ENCODE data around the gene MGAT5. TPM values are rescaled to one million over a fixed set of nuclear protein-coding genes. Genes with fewer than 3 reads are reported as not detected.

MGAT5 gene
- total RNA-seq, 6 donors from 2014 or later = 25.3 to 65.5 (median 41.3) TPM

DNA sequence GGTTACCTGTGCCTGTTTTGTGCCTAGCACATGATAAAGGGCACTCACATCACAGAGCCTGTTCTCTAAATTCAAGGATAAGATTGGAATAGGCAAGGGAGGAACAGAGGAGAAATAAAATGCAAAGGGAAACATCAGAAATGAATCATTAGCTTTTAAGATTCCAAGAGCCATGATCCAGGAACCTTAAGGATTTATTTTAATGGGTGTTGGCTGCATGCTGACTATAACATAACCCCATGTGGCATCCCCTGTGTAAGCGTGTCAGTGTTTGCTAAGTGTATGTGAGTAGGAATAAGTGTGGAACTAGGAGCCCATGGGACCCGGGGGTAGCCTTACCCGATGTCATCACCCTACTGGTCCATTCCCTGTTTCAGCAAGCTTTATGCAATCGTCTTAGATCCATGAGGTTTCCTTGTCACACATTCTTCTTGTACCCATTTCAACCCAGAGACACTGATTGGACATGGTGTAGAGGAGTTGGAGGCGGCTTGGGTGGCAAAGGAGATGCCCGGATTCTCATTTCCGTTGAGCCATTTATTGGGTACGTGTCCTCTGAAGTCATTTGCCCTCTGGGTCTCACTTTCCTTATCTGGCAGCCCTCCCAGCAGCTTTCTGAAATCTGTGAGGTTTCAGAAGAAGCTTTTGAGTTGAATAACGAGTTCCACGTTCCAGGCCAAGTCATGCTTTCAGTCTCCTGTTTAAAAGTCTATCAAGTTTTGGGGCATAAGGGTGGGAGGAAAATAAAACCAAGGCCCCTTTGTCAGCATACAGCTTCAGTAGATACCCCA lies 117.0 kb downstream of the MGAT5 start:
- no peaks in the 10 kb centered on the region for H3K9me3 ChIP-seq
- 84 to 86% methylated on average over 10 of the region's 10 CpGs for WGBS, 2 donors
- H3K4me3 ChIP-seq = no peak overlapping the region
- peaks cover 0 to 8% (median 5%) of the 10 kb centered on the region in 4 donors for H3K4me1 ChIP-seq
- H3K27me3 ChIP-seq = no peaks in the 10 kb centered on the region
- no peak for TF ChIP-seq POLR2A (IDR thresholded peaks at IDR 0.05)
- DNase-seq = no peak
- peaks cover 0 to 4% (median 1%) of the 10 kb centered on the region in 4 donors for H3K36me3 ChIP-seq
- ATAC-seq (ENCODE audit: low FRiP score in 2 of 2) = no peak
- no peak overlapping the region for H3K27ac ChIP-seq

DNA sequence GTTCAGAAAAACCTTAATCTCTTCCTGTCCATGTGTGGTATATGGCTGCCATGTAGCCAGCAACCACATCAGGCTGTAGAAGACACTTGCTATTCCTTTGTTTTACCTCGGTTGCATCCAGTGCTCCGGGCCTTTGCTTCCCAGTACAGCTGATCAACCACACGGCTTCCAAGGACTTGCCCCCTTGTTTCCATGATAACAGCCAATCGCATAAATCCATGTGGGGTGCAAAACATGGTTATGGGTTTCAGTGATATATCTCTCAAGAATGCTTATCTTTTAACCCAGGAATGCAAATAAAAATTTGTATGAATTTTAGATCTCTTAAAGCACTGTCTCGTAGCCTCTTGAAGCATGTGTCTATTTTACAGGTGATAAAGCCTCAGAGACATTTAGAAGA lies 118.3 kb downstream of the MGAT5 start:
- Histone ChIP-seq H3K27me3 (no peaks in the 10 kb centered on the region), H3K4me3 (no peak overlapping the region), H3K27ac (peak overlapping the region in 2 of 4 donors; percentile 27 to 30), H3K9me3 (no peaks in the 10 kb centered on the region), H3K36me3 (peaks cover 0 to 8% (median 1%) of the 10 kb centered on the region in 4 donors), H3K4me1 (peaks cover 0 to 8% (median 5%) of the 10 kb centered on the region in 4 donors)
- ATAC-seq (ENCODE audit: low FRiP score in 2 of 2) = no peak
- DNase-seq = no peak
- 95 to 97% methylated on average over 5 of the region's 5 CpGs for WGBS, 2 donors
- TF ChIP-seq POLR2A (IDR thresholded peaks at IDR 0.05) (no peak), EP300 (IDR thresholded peaks at IDR 0.05) (no peak), POLR2AphosphoS5 (IDR thresholded peaks at IDR 0.05) (no peak)
- TF ChIP-seq, protein P1, sequence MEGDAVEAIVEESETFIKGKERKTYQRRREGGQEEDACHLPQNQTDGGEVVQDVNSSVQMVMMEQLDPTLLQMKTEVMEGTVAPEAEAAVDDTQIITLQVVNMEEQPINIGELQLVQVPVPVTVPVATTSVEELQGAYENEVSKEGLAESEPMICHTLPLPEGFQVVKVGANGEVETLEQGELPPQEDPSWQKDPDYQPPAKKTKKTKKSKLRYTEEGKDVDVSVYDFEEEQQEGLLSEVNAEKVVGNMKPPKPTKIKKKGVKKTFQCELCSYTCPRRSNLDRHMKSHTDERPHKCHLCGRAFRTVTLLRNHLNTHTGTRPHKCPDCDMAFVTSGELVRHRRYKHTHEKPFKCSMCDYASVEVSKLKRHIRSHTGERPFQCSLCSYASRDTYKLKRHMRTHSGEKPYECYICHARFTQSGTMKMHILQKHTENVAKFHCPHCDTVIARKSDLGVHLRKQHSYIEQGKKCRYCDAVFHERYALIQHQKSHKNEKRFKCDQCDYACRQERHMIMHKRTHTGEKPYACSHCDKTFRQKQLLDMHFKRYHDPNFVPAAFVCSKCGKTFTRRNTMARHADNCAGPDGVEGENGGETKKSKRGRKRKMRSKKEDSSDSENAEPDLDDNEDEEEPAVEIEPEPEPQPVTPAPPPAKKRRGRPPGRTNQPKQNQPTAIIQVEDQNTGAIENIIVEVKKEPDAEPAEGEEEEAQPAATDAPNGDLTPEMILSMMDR (IDR thresholded peaks at IDR 0.05) = no peak

DNA sequence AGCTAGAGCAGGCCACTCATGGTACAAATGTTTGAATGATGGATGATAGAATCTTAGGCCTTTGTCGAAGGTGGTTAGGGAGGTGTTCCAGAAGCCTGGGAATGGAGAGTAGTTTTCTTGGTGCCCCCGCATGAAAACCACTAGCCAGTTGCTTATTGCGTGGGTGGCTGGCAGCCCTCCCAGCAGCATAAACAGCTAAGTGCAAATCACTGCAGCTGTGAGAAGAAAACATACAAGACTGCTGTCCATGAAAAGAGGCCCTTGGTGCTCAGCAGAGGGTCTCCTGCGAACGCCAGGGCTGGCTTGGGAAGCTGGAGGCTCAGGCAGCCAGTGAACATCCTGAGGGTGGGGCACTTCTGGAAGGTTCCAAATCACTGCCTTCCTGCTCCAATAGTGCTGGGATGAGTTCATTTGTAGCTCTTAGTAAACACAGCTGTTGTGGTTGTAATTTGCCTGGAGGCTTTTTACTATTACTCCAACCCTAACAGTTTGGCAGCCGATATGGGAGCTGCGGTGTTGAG lies 118.8 kb downstream of the MGAT5 start:
- ATAC-seq (ENCODE audit: low FRiP score in 2 of 2) (peak in 1 of 2 donors; percentile 81), DNase-seq (no peak)
- 66 to 69% methylated on average over 7 of the region's 7 CpGs for WGBS, 2 donors
- no peak for TF ChIP-seq POLR2AphosphoS5 (IDR thresholded peaks at IDR 0.05)
- TF ChIP-seq EP300 (IDR thresholded peaks at IDR 0.05) = no peak
- TF ChIP-seq, protein P1 (IDR thresholded peaks at IDR 0.05) = no peak
- no peak for TF ChIP-seq POLR2A (IDR thresholded peaks at IDR 0.05)
- Histone ChIP-seq H3K27me3 (no peaks in the 10 kb centered on the region), H3K4me1 (peaks cover 0 to 8% (median 3%) of the 10 kb centered on the region in 4 donors), H3K27ac (peak overlapping the region in 2 of 4 donors; percentile 27 to 30), H3K4me3 (no peak overlapping the region), H3K9me3 (no peaks in the 10 kb centered on the region), H3K36me3 (peaks cover 0 to 8% (median 1%) of the 10 kb centered on the region in 4 donors)

DNA sequence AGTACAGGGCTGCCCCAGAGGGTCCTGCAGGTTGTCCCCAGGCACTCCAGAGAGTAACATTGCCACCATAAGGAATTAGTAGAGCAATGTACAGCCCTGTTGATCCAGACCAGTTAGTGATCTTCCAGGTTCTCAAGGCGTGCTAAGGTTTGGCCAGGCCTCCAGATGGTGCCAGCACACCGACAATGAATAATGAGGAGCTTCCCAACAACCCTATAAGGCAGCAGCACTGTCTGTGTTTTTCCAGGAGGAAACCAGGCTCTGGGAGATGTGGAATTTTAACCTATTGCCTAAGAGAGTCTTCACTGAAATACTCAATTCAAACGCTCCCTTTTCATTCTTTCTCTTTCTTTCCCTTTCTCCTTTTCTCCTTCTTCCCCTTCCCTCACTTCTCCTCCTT lies 122.1 kb downstream of the MGAT5 start:
- Histone ChIP-seq H3K36me3 (peaks cover 0 to 4% (median 1%) of the 10 kb centered on the region in 4 donors), H3K9me3 (no peaks in the 10 kb centered on the region), H3K4me1 (peaks cover 0 to 8% (median 1%) of the 10 kb centered on the region in 4 donors), H3K27me3 (no peaks in the 10 kb centered on the region), H3K27ac (no peak overlapping the region), H3K4me3 (no peak overlapping the region)
- WGBS, 2 donors = 86 to 88% methylated on average over 3 of the region's 3 CpGs
- no peak for DNase-seq
- no peak for ATAC-seq (ENCODE audit: low FRiP score in 2 of 2)
- TF ChIP-seq POLR2AphosphoS5 (IDR thresholded peaks at IDR 0.05) = no peak
- no peak for TF ChIP-seq POLR2A (IDR thresholded peaks at IDR 0.05)
- TF ChIP-seq, protein P1 (IDR thresholded peaks at IDR 0.05) = no peak
- no peak for TF ChIP-seq EP300 (IDR thresholded peaks at IDR 0.05)

DNA sequence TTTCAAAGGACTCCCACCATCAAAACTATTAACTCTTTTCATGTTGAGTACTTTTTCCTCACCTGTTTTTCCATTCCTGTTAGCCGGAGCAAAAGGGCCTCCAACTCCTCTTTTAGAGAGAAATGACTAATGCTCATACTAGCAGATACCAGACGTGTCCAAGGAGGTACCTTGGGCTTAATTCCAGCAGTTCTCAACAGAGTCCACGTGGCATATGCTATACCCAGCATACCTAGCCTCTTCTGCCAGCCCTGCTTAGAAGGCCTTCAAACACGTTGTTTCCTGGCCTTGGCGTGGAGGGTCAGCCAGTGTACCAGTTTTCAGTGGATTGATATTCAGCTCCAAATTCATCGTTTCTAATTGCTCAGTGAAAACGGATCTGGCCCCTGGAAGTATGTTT lies 123.9 kb downstream of the MGAT5 start:
- H3K27me3 ChIP-seq = no peaks in the 10 kb centered on the region
- WGBS, 2 donors = 94 to 95% methylated on average over 7 of the region's 7 CpGs

More for the DNA sequence above, 123.9 kb downstream of the MGAT5 start:
- Histone ChIP-seq H3K36me3 (peaks cover 0 to 4% (median 0%) of the 10 kb centered on the region in 4 donors), H3K4me3 (no peak overlapping the region), H3K27ac (no peak overlapping the region), H3K4me1 (peaks cover 0 to 5% (median under 1%) of the 10 kb centered on the region in 4 donors), H3K9me3 (no peaks in the 10 kb centered on the region)
- DNase-seq (no peak), ATAC-seq (ENCODE audit: low FRiP score in 2 of 2) (no peak)
- TF ChIP-seq POLR2AphosphoS5 (IDR thresholded peaks at IDR 0.05) (no peak), POLR2A (IDR thresholded peaks at IDR 0.05) (no peak), EP300 (IDR thresholded peaks at IDR 0.05) (no peak)
- TF ChIP-seq, protein P1 (IDR thresholded peaks at IDR 0.05) = no peak
